Body of pancreas (tissue), 4 donors: ENCODE results near the gene ZFP28.

Source experiments
- POLR2A ChIP-seq, 3 donors: fragments of 450-650 bp; IDR thresholded peaks; one replicate each; pipeline ENCODE4 v1.6.1; 2016; ENCODE audit warnings: antibody characterized with exemption in 3 of 3, mild to moderate bottlenecking in 2 of 3
- TF ChIP-seq, protein P1 (sequence below), 7 experiments: fragments of 450-650 bp in 4 of 7; fragments of 200-600 bp in 3 of 7; sonication (generic) in 3 of 7; IDR thresholded peaks; one replicate each; pipeline ENCODE4 v1.5.1; 2016 to 2019; ENCODE audit warnings: antibody characterized with exemption in 7 of 7

DNA sequence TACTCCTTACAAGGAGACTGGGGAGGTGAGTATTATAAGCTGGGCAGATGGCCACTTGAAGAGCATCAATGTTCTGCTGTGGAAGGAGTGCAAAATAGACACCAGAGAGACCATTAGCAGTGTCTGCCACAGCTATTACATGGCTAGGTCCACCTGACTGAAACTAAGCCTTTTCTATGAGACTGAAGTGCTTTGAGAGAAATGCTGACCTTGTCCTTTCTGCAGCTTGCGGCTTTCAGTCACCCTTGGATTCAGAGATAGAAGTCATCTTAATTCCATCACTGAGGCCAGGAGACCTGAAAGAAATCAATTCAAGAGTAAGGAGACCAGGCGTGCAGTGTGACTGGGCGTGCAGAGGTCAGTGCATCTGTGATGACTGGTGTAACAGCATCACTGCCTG, 1.3 kb upstream of the ZFP28 start:
- TF ChIP-seq, protein P1, sequence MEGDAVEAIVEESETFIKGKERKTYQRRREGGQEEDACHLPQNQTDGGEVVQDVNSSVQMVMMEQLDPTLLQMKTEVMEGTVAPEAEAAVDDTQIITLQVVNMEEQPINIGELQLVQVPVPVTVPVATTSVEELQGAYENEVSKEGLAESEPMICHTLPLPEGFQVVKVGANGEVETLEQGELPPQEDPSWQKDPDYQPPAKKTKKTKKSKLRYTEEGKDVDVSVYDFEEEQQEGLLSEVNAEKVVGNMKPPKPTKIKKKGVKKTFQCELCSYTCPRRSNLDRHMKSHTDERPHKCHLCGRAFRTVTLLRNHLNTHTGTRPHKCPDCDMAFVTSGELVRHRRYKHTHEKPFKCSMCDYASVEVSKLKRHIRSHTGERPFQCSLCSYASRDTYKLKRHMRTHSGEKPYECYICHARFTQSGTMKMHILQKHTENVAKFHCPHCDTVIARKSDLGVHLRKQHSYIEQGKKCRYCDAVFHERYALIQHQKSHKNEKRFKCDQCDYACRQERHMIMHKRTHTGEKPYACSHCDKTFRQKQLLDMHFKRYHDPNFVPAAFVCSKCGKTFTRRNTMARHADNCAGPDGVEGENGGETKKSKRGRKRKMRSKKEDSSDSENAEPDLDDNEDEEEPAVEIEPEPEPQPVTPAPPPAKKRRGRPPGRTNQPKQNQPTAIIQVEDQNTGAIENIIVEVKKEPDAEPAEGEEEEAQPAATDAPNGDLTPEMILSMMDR (IDR thresholded peaks at IDR 0.05): no peak
- TF ChIP-seq POLR2A (IDR thresholded peaks at IDR 0.05): no peak
